NT2/D1 (cell line): ENCODE measurements around the gene ATP6V1G2.

Experiments
- YY1 ChIP-seq: IDR thresholded peaks from 2 replicates; pipeline ENCODE4 v1.6.1; 2011; ENCODE audit not compliant: insufficient read length, insufficient read depth
- ZNF274 ChIP-seq: IDR thresholded peaks from 2 replicates; pipeline ENCODE4 v1.6.1; 2011; ENCODE audit warnings: mild to moderate bottlenecking, low read depth, low read length

GRCh38 chr6:31528821-31529328, 17.5 kb downstream of the ATP6V1G2 start, which contains the start of gene MCCD1:
- TF ChIP-seq YY1 = no peak
- TF ChIP-seq ZNF274 = no peak
